Fibroblast of peridontal ligament (primary cell): Measurements from ENCODE around the gene C11orf52.
"Not testable (repeated sequence)": the region's sequence is repeated elsewhere in the genome, so short reads cannot be mapped to it uniquely, and the experiment has no call there.

ENCODE experiments used
- DNase-seq: peaks from one replicate; pipeline ENCODE4 v3.0.0-alpha.2; 2010; ENCODE audit errors: extremely low read depth

The C11orf52 gene

DNA sequence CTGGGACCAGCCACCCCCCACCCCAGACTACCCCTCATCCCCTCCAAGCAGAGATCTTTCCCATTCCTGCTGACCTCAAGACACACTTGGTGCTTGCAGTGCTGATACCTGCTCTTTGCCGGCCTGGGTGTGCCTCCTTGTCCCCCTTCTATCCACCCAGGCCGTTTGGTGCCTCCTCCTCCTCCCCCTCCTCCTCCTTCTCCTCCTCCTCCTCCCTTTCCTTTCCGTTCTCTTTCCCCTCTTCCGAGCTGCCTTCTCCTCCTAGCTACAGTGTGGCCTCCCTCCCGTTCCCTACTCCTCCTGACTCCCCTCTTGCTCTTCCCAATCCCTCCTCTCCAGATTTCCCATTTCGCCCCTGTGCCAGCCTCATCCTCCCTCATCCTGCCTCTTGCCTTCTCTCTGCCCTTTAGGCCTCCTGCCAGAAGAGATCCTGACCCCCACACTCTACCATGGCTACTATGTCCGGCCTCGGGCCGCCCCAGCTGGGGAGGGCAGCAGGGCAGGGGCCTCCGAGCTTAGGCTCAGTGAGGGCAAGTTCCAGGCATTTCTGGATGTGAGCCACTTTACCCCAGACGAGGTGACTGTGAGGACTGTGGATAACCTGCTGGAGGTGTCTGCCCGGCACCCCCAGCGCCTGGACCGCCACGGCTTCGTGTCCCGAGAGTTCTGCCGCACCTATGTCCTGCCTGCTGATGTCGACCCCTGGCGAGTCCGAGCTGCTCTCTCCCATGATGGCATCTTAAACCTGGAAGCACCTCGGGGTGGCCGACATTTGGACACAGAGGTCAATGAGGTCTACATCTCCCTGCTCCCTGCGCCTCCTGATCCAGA is 5.5 kb upstream of the C11orf52 start:
- DNase-seq = no peak

GRCh38 chr11:111913997-111914396 is 4.7 kb upstream of the C11orf52 start:
- DNase-seq = peak; percentile 86

DNA sequence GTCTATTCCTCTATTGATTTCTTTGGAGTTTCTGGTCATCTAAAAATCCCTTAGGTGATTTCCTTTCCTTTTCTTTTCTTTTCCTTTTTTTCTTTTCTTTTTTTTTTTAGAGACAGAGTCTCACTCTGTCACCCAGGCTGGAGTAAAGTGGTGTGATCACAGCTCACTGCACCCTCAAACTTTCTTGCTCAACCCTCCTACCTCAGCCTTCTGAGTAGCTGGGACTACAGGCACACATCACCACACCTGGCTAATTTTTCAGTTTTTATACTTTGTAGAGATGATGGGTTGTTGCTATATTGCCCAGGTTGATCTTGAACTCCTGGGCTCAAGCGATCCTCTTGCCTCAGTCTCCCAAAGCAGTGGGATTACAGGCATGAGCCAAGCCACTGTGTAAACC is 1.9 kb upstream of the C11orf52 start:
- DNase-seq = no peak

GRCh38 chr11:111917312-111917711 is 1.4 kb upstream of the C11orf52 start:
- DNase-seq = no peak

DNA sequence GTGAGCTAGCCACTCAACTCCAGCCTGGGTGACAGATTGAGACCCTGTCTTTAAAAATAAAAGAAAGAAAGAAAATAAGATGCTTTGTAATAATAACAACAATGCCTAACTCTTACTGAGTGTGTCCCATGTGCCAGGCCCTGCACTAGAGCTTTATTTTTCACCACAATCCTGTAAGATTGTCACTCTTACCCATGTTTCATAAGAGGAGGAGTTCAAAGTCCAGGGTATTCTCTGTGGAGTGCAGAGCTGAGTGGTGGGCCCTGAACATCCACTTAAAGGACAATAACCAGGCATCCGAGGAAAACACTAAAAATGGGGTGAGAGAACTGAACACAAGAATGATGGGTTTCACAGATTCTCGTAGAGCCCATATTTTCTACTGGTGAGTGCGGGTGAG is 925 bp upstream of the C11orf52 start:
- DNase-seq = no peak

- DNase-seq = no peak
These were observed 2.2 kb downstream of the C11orf52 start for GRCh38 chr11:111920908-111921307.

DNA sequence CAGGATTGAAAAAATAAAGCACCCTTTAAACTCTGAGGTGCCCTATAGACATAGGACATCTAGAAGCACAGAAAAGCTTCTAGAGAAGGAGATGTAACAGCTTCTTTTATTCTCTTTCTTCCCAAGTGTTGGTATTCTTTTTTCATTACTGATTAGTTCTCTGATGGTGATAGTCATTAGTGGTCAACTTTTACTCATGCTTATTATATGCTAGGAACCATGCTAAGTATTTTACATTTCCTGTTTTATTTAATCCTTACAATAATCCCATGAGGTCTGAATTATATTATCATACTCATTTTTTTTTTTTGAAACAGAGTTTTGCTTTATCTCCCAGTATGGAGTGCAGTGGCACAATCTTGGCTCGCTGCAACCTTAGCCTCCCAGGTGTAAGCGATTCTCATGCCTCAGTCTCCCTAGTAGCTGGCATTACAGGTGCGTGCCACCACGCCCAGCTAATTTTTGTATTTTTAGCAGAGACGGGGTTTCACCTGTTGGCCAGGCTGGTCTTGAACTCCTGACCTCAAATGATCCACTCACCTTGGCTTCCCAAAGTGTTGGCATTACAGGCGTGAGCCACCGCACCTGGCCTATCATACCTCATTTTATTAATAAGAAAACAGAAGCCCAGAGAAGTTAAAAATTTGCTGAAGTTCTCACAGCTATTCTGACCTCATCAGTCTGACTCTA is 3.0 kb downstream of the C11orf52 start:
- DNase-seq = no peak

- DNase-seq = peak; percentile 95
These were observed 4.1 kb downstream of the C11orf52 start for GRCh38 chr11:111922803-111923202.

- DNase-seq = peak; percentile 78
These were observed 4.7 kb downstream of the C11orf52 start for GRCh38 chr11:111923351-111923788.

- no peak for DNase-seq
These were observed 5.2 kb downstream of the C11orf52 start for GRCh38 chr11:111923951-111924350.

DNA sequence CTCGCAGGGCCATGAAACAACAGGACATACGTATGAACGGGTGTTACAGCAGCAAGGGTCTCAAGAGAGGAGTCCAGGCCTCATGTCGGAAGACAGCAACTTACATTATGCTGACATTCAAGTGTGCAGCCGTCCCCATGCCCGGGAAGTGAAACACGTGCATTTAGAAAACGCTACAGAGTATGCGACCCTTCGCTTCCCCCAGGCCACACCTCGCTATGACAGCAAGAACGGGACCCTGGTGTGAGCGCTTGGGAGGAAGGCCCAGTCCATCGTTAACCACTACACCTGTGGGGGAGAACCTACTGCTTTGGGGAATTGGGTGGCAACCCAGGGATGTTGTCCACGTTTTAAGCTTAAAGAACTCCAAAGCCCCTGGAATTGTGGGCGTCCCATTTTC is 7.2 kb downstream of the C11orf52 start:
- DNase-seq = no peak

- DNase-seq = peak; percentile 93
These were observed 8.0 kb downstream of the C11orf52 start for GRCh38 chr11:111926505-111927391.

- DNase-seq = no peak
These were observed 11.8 kb downstream of the C11orf52 start for GRCh38 chr11:111930472-111930871.

DNA sequence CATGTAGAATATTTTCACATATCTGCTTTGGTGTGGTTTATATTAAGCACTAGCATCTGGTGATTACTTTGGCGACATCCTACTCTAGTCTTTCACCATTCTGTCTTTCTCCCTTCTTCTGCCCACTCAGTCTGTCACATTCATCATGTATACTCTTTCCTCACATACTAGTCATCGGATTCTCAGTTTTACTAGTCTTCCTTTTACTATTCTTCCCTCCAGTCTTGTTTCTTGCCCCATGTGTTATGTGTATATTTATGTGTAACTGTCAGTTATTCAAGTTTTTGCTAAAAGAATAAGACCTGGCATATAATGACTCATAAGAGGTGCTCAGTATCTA is 13.9 kb downstream of the C11orf52 start:
- DNase-seq = no peak

GRCh38 chr11:111933176-111933575 is 14.5 kb downstream of the C11orf52 start:
- DNase-seq = not testable (repeated sequence)

DNA sequence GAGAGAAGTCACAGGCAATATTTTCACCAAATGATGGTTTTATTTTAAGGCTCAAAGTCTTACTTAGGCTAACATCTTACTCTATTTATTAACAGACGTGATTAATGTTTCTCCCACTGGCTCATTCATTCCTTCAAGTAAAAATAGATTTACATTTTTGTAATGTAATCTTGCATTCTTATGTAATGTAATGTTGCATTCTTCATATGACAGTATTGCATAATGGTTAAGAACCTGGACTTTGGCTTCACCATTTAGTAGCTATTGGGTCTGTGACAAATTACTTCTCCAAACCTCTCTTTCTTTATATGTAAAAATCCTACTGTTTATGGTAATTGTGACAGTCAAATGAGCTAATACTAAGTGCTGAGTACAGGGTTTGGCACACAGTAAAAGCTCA is 15.2 kb downstream of the C11orf52 start:
- DNase-seq = no peak

GRCh38 chr11:111934306-111934705 is 15.6 kb downstream of the C11orf52 start:
- DNase-seq = no peak

DNA sequence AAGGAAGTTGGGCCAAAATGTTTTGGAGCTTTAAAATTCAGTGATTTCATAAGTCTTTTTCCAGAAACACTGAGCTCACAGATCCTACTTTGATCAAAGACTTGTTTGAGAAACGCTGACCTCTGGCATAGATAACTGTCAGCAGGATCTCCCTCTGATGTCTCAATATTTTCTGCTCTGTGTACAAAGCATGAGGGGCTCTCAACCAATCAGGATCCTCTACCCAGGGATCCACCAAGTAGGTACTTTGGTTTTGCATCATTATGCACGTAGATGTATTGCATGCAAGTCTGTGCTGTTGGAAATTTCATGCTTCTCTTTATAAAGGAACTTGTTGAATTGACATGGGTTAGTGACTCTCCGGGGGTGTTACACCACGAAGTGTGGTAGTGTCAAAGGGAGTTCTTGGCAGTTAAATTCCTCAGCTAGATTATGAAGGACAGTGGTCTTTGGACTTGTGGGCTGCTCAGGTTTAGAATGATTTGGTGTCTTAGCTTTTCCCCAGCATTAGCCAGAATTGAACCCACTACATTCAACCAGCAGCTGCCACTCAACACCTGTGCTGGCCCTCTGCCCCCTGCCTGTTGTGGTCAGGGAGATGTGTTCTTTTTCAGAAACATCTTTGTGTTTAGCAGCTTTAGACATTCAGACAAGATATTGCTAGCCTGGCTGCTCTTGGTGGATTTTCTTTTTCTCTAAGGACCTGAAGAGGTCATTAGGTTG is 16.8 kb downstream of the C11orf52 start:
- DNase-seq = peak; percentile 54

DNA sequence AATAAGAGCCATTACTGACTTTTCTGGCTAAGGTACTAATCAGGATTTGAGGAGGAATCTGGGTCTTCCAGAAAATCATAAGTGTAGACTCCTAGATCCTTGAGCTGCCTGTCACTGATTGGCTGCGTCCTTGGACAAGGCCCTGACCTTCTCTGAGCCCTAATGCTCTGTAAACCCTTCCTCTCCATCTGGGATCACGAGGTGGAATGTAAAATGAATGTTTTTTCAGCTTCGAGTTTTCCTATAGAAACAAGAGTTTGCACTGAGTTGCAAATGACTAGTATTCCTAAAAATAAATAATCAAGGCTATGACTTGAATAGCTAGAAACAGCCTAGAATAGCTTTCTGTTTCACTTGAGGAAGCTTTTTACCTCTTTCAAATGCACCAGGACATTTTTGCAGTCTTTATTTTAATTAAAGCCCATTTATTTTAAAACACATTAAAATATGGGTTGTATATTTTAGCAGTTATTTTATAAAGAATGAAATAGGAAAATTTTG is 17.4 kb downstream of the C11orf52 start:
- peak; percentile 42 for DNase-seq

GRCh38 chr11:111937461-111937769 is 18.7 kb downstream of the C11orf52 start:
- no peak for DNase-seq

DNA sequence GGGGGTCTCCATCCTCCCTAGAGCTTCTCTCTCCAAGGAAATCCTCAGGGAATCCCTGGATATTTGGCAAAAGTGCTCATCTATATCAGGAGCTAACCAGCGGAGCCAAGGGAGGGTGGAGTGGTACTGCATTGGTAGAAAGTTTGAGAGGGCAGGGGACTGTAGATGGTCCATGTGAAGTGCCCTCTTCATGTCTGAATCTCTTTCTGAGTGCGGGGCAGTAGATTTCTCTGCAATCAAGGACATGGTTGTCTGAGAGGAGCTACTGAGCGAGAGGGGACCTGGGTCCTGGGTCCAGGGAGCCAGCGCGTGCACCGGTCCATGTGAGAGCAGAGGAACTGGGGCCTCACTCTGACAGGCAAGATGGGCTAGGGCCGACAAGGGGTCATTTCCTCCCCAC is 19.1 kb downstream of the C11orf52 start:
- no peak for DNase-seq
